Testis (tissue), 3 donors: ENCODE results near the gene MACROD2. TPM values are rescaled to one million over a fixed set of nuclear protein-coding genes. Genes with fewer than 3 reads are reported as not detected.

Experiments used
- DNase-seq: peaks from one replicate; pipeline ENCODE4 v3.0.0-alpha.2; 2019
- H3K27ac ChIP-seq, 2 donors: fragments of 200-600 bp; sonication (generic); one replicate each; pipeline ENCODE4 v1.5.1; 2019
- H3K27me3 ChIP-seq: fragments of 200-600 bp; sonication (generic); one replicate; pipeline ENCODE4 v1.5.1; 2019
- H3K36me3 ChIP-seq: fragments of 200-600 bp; sonication (generic); one replicate; pipeline ENCODE4 v1.5.1; 2017; ENCODE audit warnings: low read depth; ENCODE audit errors: missing control alignments
- H3K4me1 ChIP-seq: fragments of 200-600 bp; sonication (generic); one replicate; pipeline ENCODE4 v1.5.1; 2019
- H3K4me3 ChIP-seq, 2 donors: fragments of 200-600 bp; sonication (generic); one replicate each; pipeline ENCODE4 v1.5.1; 2017 to 2019
- H3K9me3 ChIP-seq: fragments of 200-600 bp; sonication (generic); one replicate; pipeline ENCODE4 v1.5.1; 2017
- CTCF ChIP-seq, 3 experiments: fragments of 450-650 bp in 2 of 3; fragments of 200-600 bp in 1 of 3; sonication (generic) in 1 of 3; IDR thresholded peaks; one replicate each; pipeline ENCODE4 v1.5.1; 2016 to 2019; ENCODE audit warnings: antibody characterized with exemption in 3 of 3, mild to moderate bottlenecking in 2 of 3, moderate library complexity in 1 of 3
- POLR2A ChIP-seq: fragments of 450-650 bp; IDR thresholded peaks from one replicate; pipeline ENCODE4 v1.6.1; 2017; ENCODE audit warnings: antibody characterized with exemption, mild to moderate bottlenecking, moderate library complexity
- WGBS, 2 donors: methylation state at CpG; one replicate each; pipeline ENCODE4 v1.1.5; 2018; 5-methylcytosine and 5-hydroxymethylcytosine counted together
- intact Hi-C: fragments of 100-400 bp; cut with DNase I; formaldehyde crosslinking; loops from one replicate; pipeline ENCODE4 v1.15.1; 2023; ENCODE audit warnings: low total_unique reads
- polyA plus RNA-seq: library from polyadenylated mRNA; stranded (reverse); fragments of 350-450 nt; fragmentation: Illumina TruSeq; extraction: RNeasy Lipid Tissue Mini Kit (QIAGEN cat#74804); gene quantifications from one replicate; pipeline ENCODE4 v1.2.3, GENCODE V29; 2014; ENCODE audit warnings: low read depth, low replicate concordance; ENCODE audit not compliant: insufficient read depth
- total RNA-seq, 2 donors: library from RNA; depleted of rRNA; stranded (reverse); fragments of >200 nt; gene quantifications; one replicate each; pipeline ENCODE4 v1.2.3, GENCODE V29; 2016

The MACROD2 gene
- total and polyA plus RNA-seq, 3 donors from 2014 or later = 12.6 to 20.6 (median 16.8) TPM

- 93% methylated on average over 2 of the region's 2 CpGs for WGBS, 2 donors
- H3K36me3 ChIP-seq = no peaks in the 10 kb centered on the region
- TF ChIP-seq POLR2A (no peak), CTCF (IDR thresholded peaks at IDR 0.05) (no peak)
These were observed 835.1 kb downstream of the MACROD2 start for GRCh38 chr20:14830466-14830865.

GRCh38 chr20:14830899-14831298, 835.6 kb downstream of the MACROD2 start:
- Histone ChIP-seq H3K4me3 (no peak overlapping the region), H3K4me1 (no peaks in the 10 kb centered on the region), H3K27ac (no peak overlapping the region), H3K27me3 (no peaks in the 10 kb centered on the region), H3K36me3 (no peaks in the 10 kb centered on the region), H3K9me3 (no peaks in the 10 kb centered on the region)
- intact Hi-C loops = no loop called here
- 90 to 96% methylated on average over 6 of the region's 6 CpGs for WGBS, 2 donors
- no peak for DNase-seq
- TF ChIP-seq CTCF (IDR thresholded peaks at IDR 0.05) (no peak), POLR2A (no peak)

More at GRCh38 chr20:14830466-14830865, 835.1 kb downstream of the MACROD2 start:
- DNase-seq = no peak
- no peak overlapping the region for H3K4me3 ChIP-seq
- intact Hi-C loops = no loop called here
- H3K4me1 ChIP-seq = no peaks in the 10 kb centered on the region
- no peaks in the 10 kb centered on the region for H3K9me3 ChIP-seq
- no peaks in the 10 kb centered on the region for H3K27me3 ChIP-seq
- no peak overlapping the region for H3K27ac ChIP-seq

- Histone ChIP-seq H3K27me3 (no peaks in the 10 kb centered on the region), H3K27ac (no peak overlapping the region), H3K4me3 (no peak overlapping the region), H3K4me1 (no peaks in the 10 kb centered on the region), H3K36me3 (no peaks in the 10 kb centered on the region), H3K9me3 (no peaks in the 10 kb centered on the region)
- intact Hi-C loops = no loop called here
- no peak for DNase-seq
- TF ChIP-seq CTCF (IDR thresholded peaks at IDR 0.05) = no peak
- no peak for TF ChIP-seq POLR2A
These were observed 837.3 kb downstream of the MACROD2 start for GRCh38 chr20:14832630-14833029.

GRCh38 chr20:14838663-14839628, 843.6 kb downstream of the MACROD2 start:
- intact Hi-C loops = no loop called here
- no peak for TF ChIP-seq POLR2A
- TF ChIP-seq CTCF (IDR thresholded peaks at IDR 0.05) = no peak

More at GRCh38 chr20:14838663-14839628, 843.6 kb downstream of the MACROD2 start:
- H3K27ac ChIP-seq = no peak overlapping the region
- no peaks in the 10 kb centered on the region for H3K27me3 ChIP-seq
- no peaks in the 10 kb centered on the region for H3K36me3 ChIP-seq
- no peaks in the 10 kb centered on the region for H3K9me3 ChIP-seq
- no peak overlapping the region for H3K4me3 ChIP-seq
- no peaks in the 10 kb centered on the region for H3K4me1 ChIP-seq
- WGBS, 2 donors = 56% methylated on average over 7 of the region's 7 CpGs
- DNase-seq = no peak
